ENCODE data around the gene CLEC19A.

CLEC19A gene

GRCh38 chr16:19264123-19264673, 21.3 kb upstream of the CLEC19A start:
- Histone ChIP-seq H3K4me3 (ENCODE audit: low read length) (no peak overlapping the region), H3K9ac (ENCODE audit: low read length) (no peak overlapping the region), H3K27me3 (ENCODE audit: control insufficient read depth, insufficient read depth, low read length) (no peaks in the 10 kb centered on the region), H3K36me3 (ENCODE audit: control insufficient read depth, insufficient read depth, low read length) (no peaks in the 10 kb centered on the region), H3K4me1 (ENCODE audit: control insufficient read depth, insufficient read depth, low read length) (no peaks in the 10 kb centered on the region), H3K27ac (ENCODE audit: low read depth, low read length) (no peak overlapping the region)

GRCh38 chr16:19265380-19265930, 20.1 kb upstream of the CLEC19A start:
- no peaks in the 10 kb centered on the region for H3K36me3 ChIP-seq (ENCODE audit: control insufficient read depth, insufficient read depth, low read length)
- H3K4me3 ChIP-seq (ENCODE audit: low read length), result no peak overlapping the region
- H3K27me3 ChIP-seq (ENCODE audit: control insufficient read depth, insufficient read depth, low read length), result no peaks in the 10 kb centered on the region
- no peak overlapping the region for H3K27ac ChIP-seq (ENCODE audit: low read depth, low read length)
- no peak overlapping the region for H3K9ac ChIP-seq (ENCODE audit: low read length)
- no peaks in the 10 kb centered on the region for H3K4me1 ChIP-seq (ENCODE audit: control insufficient read depth, insufficient read depth, low read length)

- no peaks in the 10 kb centered on the region for H3K27me3 ChIP-seq (ENCODE audit: control insufficient read depth, insufficient read depth, low read length)
- H3K36me3 ChIP-seq (ENCODE audit: control insufficient read depth, insufficient read depth, low read length), result no peaks in the 10 kb centered on the region
- H3K9ac ChIP-seq (ENCODE audit: low read length), result no peak overlapping the region
- no peak overlapping the region for H3K27ac ChIP-seq (ENCODE audit: low read depth, low read length)
- H3K4me3 ChIP-seq (ENCODE audit: low read length), result no peak overlapping the region
- H3K4me1 ChIP-seq (ENCODE audit: control insufficient read depth, insufficient read depth, low read length), result no peaks in the 10 kb centered on the region
Measured at GRCh38 chr16:19266774-19267173, 18.8 kb upstream of the CLEC19A start.

DNA sequence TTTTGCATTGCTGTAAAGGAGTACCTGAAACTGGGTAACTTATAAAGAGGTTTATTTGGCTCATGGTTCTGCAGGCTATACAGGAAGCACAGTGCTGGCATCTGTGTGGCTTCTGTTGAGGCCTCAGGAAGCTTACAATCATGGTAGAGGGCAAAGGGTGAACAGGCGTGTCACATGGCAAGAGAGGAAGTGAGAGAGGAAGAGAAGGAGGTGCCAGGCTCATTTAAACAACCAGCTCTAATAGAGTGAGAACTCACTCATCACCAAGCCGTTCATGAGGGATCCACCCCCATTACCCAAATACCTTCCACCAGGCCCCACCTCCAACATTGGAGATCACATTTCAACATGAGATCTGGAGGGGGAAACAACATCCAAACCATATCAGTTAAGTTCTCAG, 16.4 kb upstream of the CLEC19A start:
- no peaks in the 10 kb centered on the region for H3K36me3 ChIP-seq (ENCODE audit: control insufficient read depth, insufficient read depth, low read length)
- no peak overlapping the region for H3K27ac ChIP-seq (ENCODE audit: low read depth, low read length)
- H3K4me3 ChIP-seq (ENCODE audit: low read length), result no peak overlapping the region
- no peaks in the 10 kb centered on the region for H3K27me3 ChIP-seq (ENCODE audit: control insufficient read depth, insufficient read depth, low read length)
- no peak overlapping the region for H3K9ac ChIP-seq (ENCODE audit: low read length)
- H3K4me1 ChIP-seq (ENCODE audit: control insufficient read depth, insufficient read depth, low read length), result no peaks in the 10 kb centered on the region

DNA sequence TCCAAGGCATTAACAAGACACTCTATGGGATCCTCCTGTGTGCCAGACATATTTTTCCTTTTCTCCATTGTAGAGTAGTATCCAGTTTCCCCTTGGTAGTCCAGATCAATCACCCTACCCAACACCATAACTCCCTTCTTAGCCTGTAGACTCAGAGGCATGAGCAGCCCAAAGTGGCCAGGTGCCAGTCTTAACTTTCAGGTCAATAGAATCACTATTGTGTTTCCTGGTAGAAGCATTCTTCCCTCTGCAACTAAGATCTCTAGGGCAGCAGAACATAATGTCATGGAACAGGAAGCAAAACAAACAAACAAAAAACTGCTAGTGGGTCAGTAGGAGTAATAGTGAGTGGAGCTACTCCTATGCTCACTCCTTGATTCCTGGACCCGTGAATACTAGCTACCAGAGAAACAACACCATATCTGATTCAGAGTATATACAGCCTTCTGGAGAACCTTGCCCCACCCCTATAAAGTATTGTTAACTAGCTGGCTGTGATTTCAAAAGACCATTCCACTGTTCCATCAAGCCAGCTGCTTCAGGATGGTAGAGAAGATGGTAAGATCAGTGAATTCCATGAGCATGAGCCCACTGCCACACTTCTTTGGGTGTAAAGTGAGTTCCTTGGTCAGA, 11.2 kb upstream of the CLEC19A start:
- no peaks in the 10 kb centered on the region for H3K27me3 ChIP-seq (ENCODE audit: control insufficient read depth, insufficient read depth, low read length)
- H3K36me3 ChIP-seq (ENCODE audit: control insufficient read depth, insufficient read depth, low read length), result no peaks in the 10 kb centered on the region
- H3K4me1 ChIP-seq (ENCODE audit: control insufficient read depth, insufficient read depth, low read length), result no peaks in the 10 kb centered on the region
- H3K27ac ChIP-seq (ENCODE audit: low read depth, low read length), result no peak overlapping the region
- no peak overlapping the region for H3K4me3 ChIP-seq (ENCODE audit: low read length)
- no peak overlapping the region for H3K9ac ChIP-seq (ENCODE audit: low read length)

- Histone ChIP-seq H3K4me3 (ENCODE audit: low read length) (no peak overlapping the region), H3K27ac (ENCODE audit: low read depth, low read length) (no peak overlapping the region), H3K9ac (ENCODE audit: low read length) (no peak overlapping the region), H3K36me3 (ENCODE audit: control insufficient read depth, insufficient read depth, low read length) (no peaks in the 10 kb centered on the region), H3K4me1 (ENCODE audit: control insufficient read depth, insufficient read depth, low read length) (no peaks in the 10 kb centered on the region), H3K27me3 (ENCODE audit: control insufficient read depth, insufficient read depth, low read length) (no peaks in the 10 kb centered on the region)
Measured at GRCh38 chr16:19278403-19278802, 7.1 kb upstream of the CLEC19A start.

- H3K36me3 ChIP-seq (ENCODE audit: control insufficient read depth, insufficient read depth, low read length), result no peaks in the 10 kb centered on the region
- no peaks in the 10 kb centered on the region for H3K4me1 ChIP-seq (ENCODE audit: control insufficient read depth, insufficient read depth, low read length)
- no peak overlapping the region for H3K4me3 ChIP-seq (ENCODE audit: low read length)
- H3K27me3 ChIP-seq (ENCODE audit: control insufficient read depth, insufficient read depth, low read length), result no peaks in the 10 kb centered on the region
- H3K9ac ChIP-seq (ENCODE audit: low read length), result no peak overlapping the region
- H3K27ac ChIP-seq (ENCODE audit: low read depth, low read length), result no peak overlapping the region
Measured at GRCh38 chr16:19281246-19281645, 4.3 kb upstream of the CLEC19A start.

GRCh38 chr16:19282101-19282500, 3.4 kb upstream of the CLEC19A start:
- Histone ChIP-seq H3K27ac (ENCODE audit: low read depth, low read length) (no peak overlapping the region), H3K4me3 (ENCODE audit: low read length) (no peak overlapping the region), H3K4me1 (ENCODE audit: control insufficient read depth, insufficient read depth, low read length) (no peaks in the 10 kb centered on the region), H3K36me3 (ENCODE audit: control insufficient read depth, insufficient read depth, low read length) (no peaks in the 10 kb centered on the region), H3K27me3 (ENCODE audit: control insufficient read depth, insufficient read depth, low read length) (no peaks in the 10 kb centered on the region), H3K9ac (ENCODE audit: low read length) (no peak overlapping the region)

DNA sequence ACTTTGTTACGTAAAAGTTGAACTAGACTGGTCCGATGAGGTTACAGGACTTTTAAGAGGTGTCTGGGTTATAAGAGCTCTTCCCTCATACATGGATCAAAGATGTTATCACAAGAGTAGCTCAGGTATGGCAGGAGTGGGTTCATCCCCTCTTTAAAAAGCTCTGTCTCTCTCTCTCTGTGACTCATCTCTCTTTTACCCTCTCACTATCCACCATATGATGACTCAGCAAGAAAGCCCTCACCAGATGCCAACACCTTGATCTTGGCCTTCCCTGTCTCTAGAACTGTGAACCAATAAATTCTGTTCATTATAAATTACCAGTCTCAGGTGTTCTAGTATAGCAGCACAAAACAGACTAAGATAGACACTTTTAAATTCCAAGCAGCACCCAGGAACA, 1.9 kb upstream of the CLEC19A start:
- Histone ChIP-seq H3K36me3 (ENCODE audit: control insufficient read depth, insufficient read depth, low read length) (no peaks in the 10 kb centered on the region), H3K27me3 (ENCODE audit: control insufficient read depth, insufficient read depth, low read length) (no peaks in the 10 kb centered on the region), H3K4me3 (ENCODE audit: low read length) (no peak overlapping the region), H3K9ac (ENCODE audit: low read length) (no peak overlapping the region), H3K27ac (ENCODE audit: low read depth, low read length) (no peak overlapping the region), H3K4me1 (ENCODE audit: control insufficient read depth, insufficient read depth, low read length) (no peaks in the 10 kb centered on the region)

- no peaks in the 10 kb centered on the region for H3K36me3 ChIP-seq (ENCODE audit: control insufficient read depth, insufficient read depth, low read length)
- no peak overlapping the region for H3K9ac ChIP-seq (ENCODE audit: low read length)
- no peaks in the 10 kb centered on the region for H3K27me3 ChIP-seq (ENCODE audit: control insufficient read depth, insufficient read depth, low read length)
- H3K27ac ChIP-seq (ENCODE audit: low read depth, low read length), result no peak overlapping the region
- H3K4me3 ChIP-seq (ENCODE audit: low read length), result no peak overlapping the region
- no peaks in the 10 kb centered on the region for H3K4me1 ChIP-seq (ENCODE audit: control insufficient read depth, insufficient read depth, low read length)
Measured at GRCh38 chr16:19284207-19284606, 1.3 kb upstream of the CLEC19A start.

- Histone ChIP-seq H3K9ac (ENCODE audit: low read length) (no peak overlapping the region), H3K27ac (ENCODE audit: low read depth, low read length) (no peak overlapping the region), H3K4me3 (ENCODE audit: low read length) (no peak overlapping the region), H3K4me1 (ENCODE audit: control insufficient read depth, insufficient read depth, low read length) (no peaks in the 10 kb centered on the region), H3K27me3 (ENCODE audit: control insufficient read depth, insufficient read depth, low read length) (no peaks in the 10 kb centered on the region), H3K36me3 (ENCODE audit: control insufficient read depth, insufficient read depth, low read length) (no peaks in the 10 kb centered on the region)
Measured at GRCh38 chr16:19286827-19287226, 1.3 kb downstream of the CLEC19A start.

DNA sequence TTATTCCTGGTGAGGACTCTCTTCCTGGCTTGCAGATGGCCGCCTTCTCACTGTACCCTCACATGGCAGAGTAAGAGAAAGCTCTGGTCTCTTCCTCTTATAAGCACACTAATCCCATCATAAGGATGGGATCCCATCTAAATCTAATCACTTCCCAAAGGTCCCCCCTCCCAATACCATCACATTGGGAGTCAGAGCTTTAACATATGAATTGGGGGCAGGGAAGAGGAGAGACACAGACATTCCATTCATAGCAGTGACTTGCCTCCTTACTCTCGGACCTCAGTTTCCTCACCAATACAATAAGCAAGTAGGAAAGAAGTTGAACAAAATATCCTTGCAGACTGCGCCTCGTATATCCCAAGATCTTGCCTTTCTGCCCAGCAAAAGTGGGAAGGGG, 1.7 kb downstream of the CLEC19A start:
- no peaks in the 10 kb centered on the region for H3K36me3 ChIP-seq (ENCODE audit: control insufficient read depth, insufficient read depth, low read length)
- no peaks in the 10 kb centered on the region for H3K27me3 ChIP-seq (ENCODE audit: control insufficient read depth, insufficient read depth, low read length)
- no peak overlapping the region for H3K4me3 ChIP-seq (ENCODE audit: low read length)
- no peak overlapping the region for H3K9ac ChIP-seq (ENCODE audit: low read length)
- H3K27ac ChIP-seq (ENCODE audit: low read depth, low read length), result no peak overlapping the region
- no peaks in the 10 kb centered on the region for H3K4me1 ChIP-seq (ENCODE audit: control insufficient read depth, insufficient read depth, low read length)
